NCI-H1930 (cell line): ENCODE results near the gene CXCR4.

ENCODE experiments used
- DNase-seq, 2 experiments: peaks; one replicate each; lab custom pipeline; 2025; lab: John Stamatoyannopoulos, UW

CXCR4 gene

GRCh38 chr2:136117909-136118818, at the start of gene CXCR4:
Gene CXCR4, minus strand, starts transcription at chr2:136118149. Its CDS starts 89 bp downstream, at chr2:136118060.
- DNase-seq: peak; percentile 82 to 84

- DNase-seq: no peak
Measured at GRCh38 chr2:136164280-136164776, 46.4 kb upstream of the CXCR4 start.

- DNase-seq: no peak
Measured at GRCh38 chr2:136162438-136162837, 44.5 kb upstream of the CXCR4 start.

- no peak for DNase-seq
Measured at GRCh38 chr2:136156411-136156810, 38.5 kb upstream of the CXCR4 start.

GRCh38 chr2:136154384-136154783, 36.4 kb upstream of the CXCR4 start:
- DNase-seq: no peak

- DNase-seq: no peak
Measured at GRCh38 chr2:136151021-136151971, 33.3 kb upstream of the CXCR4 start.

- no peak for DNase-seq
Measured at GRCh38 chr2:136149011-136149410, 31.1 kb upstream of the CXCR4 start.

GRCh38 chr2:136146564-136146963, 28.6 kb upstream of the CXCR4 start:
- DNase-seq: no peak

- no peak for DNase-seq
Measured at GRCh38 chr2:136143603-136144451, 25.9 kb upstream of the CXCR4 start.

GRCh38 chr2:136141510-136142149, 23.7 kb upstream of the CXCR4 start:
- peak; percentile 90 to 96 for DNase-seq

- DNase-seq: no peak
Measured at GRCh38 chr2:136139631-136140030, 21.7 kb upstream of the CXCR4 start.

- DNase-seq: no peak
Measured at GRCh38 chr2:136137982-136138381, 20.0 kb upstream of the CXCR4 start.

GRCh38 chr2:136136931-136137330, 19.0 kb upstream of the CXCR4 start:
- no peak for DNase-seq

GRCh38 chr2:136135921-136136906, 18.3 kb upstream of the CXCR4 start:
- DNase-seq: no peak

- no peak for DNase-seq
Measured at GRCh38 chr2:136135462-136135861, 17.5 kb upstream of the CXCR4 start.

- DNase-seq: no peak
Measured at GRCh38 chr2:136134126-136134525, 16.2 kb upstream of the CXCR4 start.

GRCh38 chr2:136133586-136133985, 15.6 kb upstream of the CXCR4 start:
- DNase-seq: no peak

GRCh38 chr2:136133176-136133575, 15.2 kb upstream of the CXCR4 start:
- DNase-seq: no peak

- no peak for DNase-seq
Measured at GRCh38 chr2:136132825-136133155, 14.8 kb upstream of the CXCR4 start.
